K562 (cell line): ENCODE measurements around the gene NME7. TPM values are rescaled to one million over a fixed set of nuclear protein-coding genes. Genes with fewer than 3 reads are reported as not detected.
A peak's percentile ranks its signal among the peaks of the same experiment; 100 is the strongest.

ENCODE experiments used
- ATAC-seq: fragments of 200-7000 bp; cut with Tn5 transposase; 3 replicates; pipeline ENCODE4 v1.9.1; 2020; ENCODE audit warnings: moderate library complexity
- BruUV-seq: library from RNA; stranded (reverse); fragments of 400-500 nt; replicated peaks from 2 replicates; lab custom pipeline; 2021; lab: Mats Ljungman, UMichigan
- CTCF ChIA-PET: fragments of 300-600 bp; formaldehyde crosslinking; extraction: SDS; loops from one replicate; lab custom pipeline; 2021; ENCODE audit warnings: low intra/inter-chr PET ratio; lab: Yijun Ruan, JAX
- POLR2A ChIA-PET: fragments of 300-600, 350-650 bp; sonication (Branson Sonifier 250); formaldehyde crosslinking; extraction: SDS; loops from one replicate; lab custom pipeline; 2021; ENCODE audit warnings: antibody characterized with exemption, inconsistent platforms; lab: Yijun Ruan, JAX
- DNase-seq, 4 experiments: peaks; one replicate each; pipeline versions ENCODE4 v3.0.0 to v3.0.0-alpha.2; 2011 to 2018; ENCODE audit warnings: low spot score in 3 of 4, mixed read lengths in 3 of 4; ENCODE audit errors: extremely low read depth in 1 of 4
- FAIRE-seq: peaks from 2 replicates; lab custom pipeline; 2011; peaks lifted over from hg19 to GRCh38; lab: Jason Lieb, UNC
- H2AFZ ChIP-seq: 2 replicates; pipeline ENCODE4 v1.6.0; 2011; ENCODE audit warnings: low read depth, low read length, control low read depth, inconsistent platforms
- H3K27ac ChIP-seq: fragments of 200-600 bp; 3 replicates; pipeline ENCODE4 v1.8.0; 2011; ENCODE audit warnings: low read depth, mild to moderate bottlenecking, control low read depth, inconsistent platforms, low read length, moderate library complexity, mixed read lengths; ENCODE audit errors: extremely low read depth
- H3K27me3 ChIP-seq, 2 experiments: fragments of 300-600 bp in 1 of 2; 2 replicates in 1 of 2; 3 replicates in 1 of 2; pipeline versions ENCODE4 v1.6.0 to v1.8.0; 2011; ENCODE audit warnings: inconsistent platforms in 2 of 2, low read length in 2 of 2, mild to moderate bottlenecking in 1 of 2, mixed read lengths in 1 of 2, moderate library complexity in 1 of 2; ENCODE audit not compliant: control insufficient read depth in 2 of 2, insufficient read depth in 2 of 2
- H3K36me3 ChIP-seq: fragments of 300-600 bp; 3 replicates; pipeline ENCODE4 v1.8.0; 2011; ENCODE audit warnings: mild to moderate bottlenecking, low read length, inconsistent platforms; ENCODE audit not compliant: control insufficient read depth, insufficient read depth
- H3K4me1 ChIP-seq, 2 experiments: fragments of 200-600 bp in 1 of 2; replicated peaks in 1 of 2; 2 replicates in 1 of 2; 3 replicates in 1 of 2; pipeline versions ENCODE4 v1.5.1 to v1.8.0; 2011; ENCODE audit warnings: inconsistent platforms in 2 of 2, low read length in 2 of 2, mild to moderate bottlenecking in 1 of 2, mixed read lengths in 1 of 2, moderate library complexity in 1 of 2; ENCODE audit not compliant: control insufficient read depth in 2 of 2, insufficient read depth in 2 of 2
- H3K4me2 ChIP-seq: 2 replicates; pipeline ENCODE4 v1.6.1; 2011; ENCODE audit warnings: low read length, control low read depth, inconsistent platforms, mixed read lengths; ENCODE audit not compliant: insufficient read depth
- H3K4me3 ChIP-seq: fragments of 200-600 bp; sonication (generic), shearing (Covaris generic); 2 replicates; pipeline ENCODE4 v1.5.1; 2016; ENCODE audit warnings: control low read depth, inconsistent platforms
- H3K79me2 ChIP-seq: fragments of 200-600 bp; 3 replicates; pipeline ENCODE4 v1.8.0; 2011; ENCODE audit warnings: low read length, inconsistent platforms; ENCODE audit not compliant: control insufficient read depth, insufficient read depth
- H3K9ac ChIP-seq, 2 experiments: 2 replicates each; pipeline versions ENCODE4 v1.6.0 to v1.6.1; 2011; ENCODE audit warnings: low read depth in 2 of 2, low read length in 2 of 2, control low read depth in 1 of 2, inconsistent platforms in 1 of 2, mild to moderate bottlenecking in 1 of 2, mixed read lengths in 1 of 2; ENCODE audit not compliant: insufficient read depth in 1 of 2
- H3K9me1 ChIP-seq: one replicate; pipeline ENCODE4 v1.6.0; 2011; ENCODE audit warnings: inconsistent platforms, mild to moderate bottlenecking, low read length, moderate library complexity; ENCODE audit not compliant: control insufficient read depth, insufficient read depth
- H3K9me3 ChIP-seq: replicated peaks from 2 replicates; pipeline ENCODE4 v1.5.1; 2011; ENCODE audit warnings: low read depth, low read length, inconsistent platforms; ENCODE audit not compliant: control insufficient read depth, insufficient read depth
- H4K20me1 ChIP-seq: replicated peaks from 2 replicates; pipeline ENCODE4 v1.6.1; 2011; ENCODE audit warnings: low read length, inconsistent platforms, mixed read lengths; ENCODE audit not compliant: control insufficient read depth, insufficient read depth
- CHD1 ChIP-seq: fragments of 200-600 bp; sonication (generic); IDR thresholded peaks from one replicate; pipeline ENCODE4 v1.6.1; 2012; ENCODE audit warnings: mild to moderate bottlenecking, moderate library complexity, low read length, inconsistent platforms
- DNMT1 ChIP-seq: fragments of 450-650 bp; IDR thresholded peaks from 2 replicates; pipeline ENCODE4 v1.6.1; 2016; ENCODE audit warnings: antibody characterized with exemption, mild to moderate bottlenecking
- KHSRP ChIP-seq: fragments of 450-650 bp; IDR thresholded peaks from 2 replicates; pipeline ENCODE4 v1.6.1; 2017
- SREBF2 ChIP-seq: sonication (generic); formaldehyde crosslinking; IDR thresholded peaks from 2 replicates; pipeline ENCODE4 v1.4.0; 2020; ENCODE audit warnings: mild to moderate bottlenecking, missing genetic modification reagents
- ZNF324 ChIP-seq: fragments of 250-450 bp; sonication (Bioruptor Pico); IDR thresholded peaks from 2 replicates; pipeline ENCODE4 v1.4.0; 2020; ENCODE audit warnings: mild to moderate bottlenecking
- WGBS: fragments of 100-300 bp; shearing (Covaris generic); methylation state at CpG from one replicate; pipeline ENCODE4 v1.1.6; 2016; ENCODE audit warnings: low coverage, mixed read lengths; ENCODE audit not compliant: insufficient coverage; ENCODE audit errors: missing lambda C conversion rate; 5-methylcytosine and 5-hydroxymethylcytosine counted together
- in situ Hi-C: fragments of 300-500 bp; cut with MboI; formaldehyde crosslinking; loops from 4 replicates; pipeline ENCODE4 v1.15.0; 2018; ENCODE audit warnings: inconsistent platforms, mixed read lengths
- intact Hi-C: fragments of 100-400 bp; cut with micrococcal nuclease; formaldehyde crosslinking; loops from 2 replicates; pipeline ENCODE4 v1.14.2; 2022
- polyA plus RNA-seq, 8 experiments: library from polyadenylated mRNA; depleted of rRNA in 4 of 8; stranded (reverse) in 5 of 8; unstranded in 3 of 8; fragments of >200 nt; fragmentation: Nextera tagmentation in 2 of 8; fragmentation: Illumina TruSeq in 1 of 8; extraction: Ambion mirVana in 2 of 8; extraction: Trizol in 1 of 8; gene quantifications; 2 replicates each; pipeline versions ENCODE4 v1.2.1 to v1.2.3, GENCODE V29; 2011 to 2014; ENCODE audit warnings: inconsistent platforms in 1 of 8, missing spikeins in 1 of 8
- total RNA-seq, 7 experiments: library from RNA; depleted of rRNA in 6 of 7; stranded (reverse); fragments of >200 nt in 6 of 7; fragmentation: Illumina TruSeq in 2 of 7; extraction: Trizol in 2 of 7; gene quantifications; 2 replicates each; pipeline versions ENCODE4 v1.2.1 to v1.2.3, GENCODE V29; 2011 to 2021; ENCODE audit warnings: low replicate concordance in 1 of 7
- TF ChIP-seq, protein P1 (sequence below): fragments of 450-650 bp; IDR thresholded peaks from 2 replicates; pipeline ENCODE4 v1.6.1; 2016; ENCODE audit warnings: low read depth
- TF ChIP-seq, protein P2 (sequence below): fragments of 450-650 bp; IDR thresholded peaks from 2 replicates; pipeline ENCODE4 v1.6.1; 2018; ENCODE audit warnings: mild to moderate bottlenecking, low read depth; ENCODE audit not compliant: partially characterized antibody

The NME7 gene
- total and polyA plus RNA-seq, 9 of the 15 experiments (the other 6 are each of a cell fraction or from before 2014, with no cell fraction given), result 7.9 to 43.2 (median 23.9) TPM

DNA sequence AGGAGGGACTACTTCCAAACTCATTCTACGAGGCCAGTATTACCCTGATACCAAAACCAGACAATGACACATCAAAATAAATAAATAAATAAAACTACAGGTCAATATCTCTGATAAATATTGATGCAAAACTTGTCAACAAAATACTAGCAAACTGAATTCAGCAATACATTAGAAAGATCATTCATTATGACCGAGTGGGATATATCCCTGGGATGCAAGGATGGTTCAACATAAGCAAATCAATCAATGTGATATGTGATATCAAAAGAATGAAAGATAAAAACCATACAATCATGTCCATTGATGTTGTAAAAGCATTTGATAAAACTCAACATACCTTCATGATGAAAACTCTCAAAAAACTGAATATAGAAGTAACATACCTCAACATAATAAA lies 36.7 kb downstream of the NME7 start:
- H2AFZ ChIP-seq, result no peak overlapping the region
- FAIRE-seq (no peak), ATAC-seq (no peak)
- intact Hi-C loops, result no loop called here
- no peaks in the 10 kb centered on the region for H3K9me1 ChIP-seq
- no peaks in the 10 kb centered on the region for H3K79me2 ChIP-seq
- no peak overlapping the region for H3K9ac ChIP-seq
- no peak overlapping the region for H3K4me2 ChIP-seq
- in situ Hi-C loops, result no loop called here
- BruUV-seq, result no TSS peak
- TF ChIP-seq ZNF324 (CRISPR knock-in tag) (peak; percentile 92), CHD1 (no peak), KHSRP (no peak), DNMT1 (no peak)
- TF ChIP-seq, all 486 proteins: peak for 1
- ChIA-PET CTCF (no interaction called here), POLR2A (no interaction called here)
- peaks cover 0 to 25% of the 10 kb centered on the region in 2 experiments; a peak in 3 of 5 replicates for H3K4me1 ChIP-seq
- WGBS, result 86% methylated on average over 2 of the region's 2 CpGs
- no peak overlapping the region for H3K27ac ChIP-seq
- DNase-seq, result no peak
- no peaks in the 10 kb centered on the region for H4K20me1 ChIP-seq
- H3K9me3 ChIP-seq, result peaks cover 8% of the 10 kb centered on the region
- no peaks in the 10 kb centered on the region; the same call in 2 of the 3 replicates for H3K36me3 ChIP-seq
- no peaks in the 10 kb centered on the region for H3K27me3 ChIP-seq
- no peak overlapping the region for H3K4me3 ChIP-seq

DNA sequence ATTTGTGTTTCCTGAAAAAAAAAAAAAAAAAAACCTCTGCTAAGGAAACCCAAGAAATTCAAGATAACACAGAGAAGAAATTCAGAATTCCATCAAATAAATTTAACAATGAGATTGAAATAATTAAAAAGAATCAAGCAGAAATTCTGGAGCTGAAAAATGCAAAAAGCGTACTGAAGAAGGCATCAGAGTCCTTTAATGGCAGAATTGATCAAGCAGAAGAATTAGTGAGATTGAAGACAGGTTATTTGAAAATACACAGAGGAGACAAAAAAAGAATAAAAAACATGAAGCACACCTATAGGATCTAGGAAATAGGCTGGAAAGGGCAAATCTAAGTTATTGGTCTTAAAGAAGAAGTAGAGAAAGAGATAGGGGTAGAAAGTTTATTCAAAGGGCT lies 38.2 kb downstream of the NME7 start:
- DNase-seq (no peak), FAIRE-seq (no peak), ATAC-seq (no peak)
- Histone ChIP-seq H4K20me1 (no peaks in the 10 kb centered on the region), H3K9ac (no peak overlapping the region), H2AFZ (no peak overlapping the region), H3K4me1 (peaks cover 0 to 29% of the 10 kb centered on the region in 2 experiments; a peak in 3 of 5 replicates), H3K27ac (no peak overlapping the region), H3K9me1 (no peaks in the 10 kb centered on the region), H3K36me3 (no peaks in the 10 kb centered on the region), H3K79me2 (no peaks in the 10 kb centered on the region; the same call in 2 of the 3 replicates), H3K9me3 (peaks cover 8% of the 10 kb centered on the region; the same call in 1 of the 2 replicates), H3K4me3 (no peak overlapping the region), H3K27me3 (no peaks in the 10 kb centered on the region), H3K4me2 (no peak overlapping the region)
- CTCF ChIA-PET, result no interaction called here
- 94% methylated on average over 1 of the region's 1 CpG for WGBS
- in situ Hi-C loops (no loop called here), intact Hi-C loops (loop anchor here (2.0 kb wide), 1 partner anchor 17 kb away; no protein-coding TSS in a partner anchor)
- no TSS peak for BruUV-seq
- POLR2A ChIA-PET, result no interaction called here
- TF ChIP-seq SREBF2 (CRISPR knock-in tag), result no peak
- TF ChIP-seq, protein P1, sequence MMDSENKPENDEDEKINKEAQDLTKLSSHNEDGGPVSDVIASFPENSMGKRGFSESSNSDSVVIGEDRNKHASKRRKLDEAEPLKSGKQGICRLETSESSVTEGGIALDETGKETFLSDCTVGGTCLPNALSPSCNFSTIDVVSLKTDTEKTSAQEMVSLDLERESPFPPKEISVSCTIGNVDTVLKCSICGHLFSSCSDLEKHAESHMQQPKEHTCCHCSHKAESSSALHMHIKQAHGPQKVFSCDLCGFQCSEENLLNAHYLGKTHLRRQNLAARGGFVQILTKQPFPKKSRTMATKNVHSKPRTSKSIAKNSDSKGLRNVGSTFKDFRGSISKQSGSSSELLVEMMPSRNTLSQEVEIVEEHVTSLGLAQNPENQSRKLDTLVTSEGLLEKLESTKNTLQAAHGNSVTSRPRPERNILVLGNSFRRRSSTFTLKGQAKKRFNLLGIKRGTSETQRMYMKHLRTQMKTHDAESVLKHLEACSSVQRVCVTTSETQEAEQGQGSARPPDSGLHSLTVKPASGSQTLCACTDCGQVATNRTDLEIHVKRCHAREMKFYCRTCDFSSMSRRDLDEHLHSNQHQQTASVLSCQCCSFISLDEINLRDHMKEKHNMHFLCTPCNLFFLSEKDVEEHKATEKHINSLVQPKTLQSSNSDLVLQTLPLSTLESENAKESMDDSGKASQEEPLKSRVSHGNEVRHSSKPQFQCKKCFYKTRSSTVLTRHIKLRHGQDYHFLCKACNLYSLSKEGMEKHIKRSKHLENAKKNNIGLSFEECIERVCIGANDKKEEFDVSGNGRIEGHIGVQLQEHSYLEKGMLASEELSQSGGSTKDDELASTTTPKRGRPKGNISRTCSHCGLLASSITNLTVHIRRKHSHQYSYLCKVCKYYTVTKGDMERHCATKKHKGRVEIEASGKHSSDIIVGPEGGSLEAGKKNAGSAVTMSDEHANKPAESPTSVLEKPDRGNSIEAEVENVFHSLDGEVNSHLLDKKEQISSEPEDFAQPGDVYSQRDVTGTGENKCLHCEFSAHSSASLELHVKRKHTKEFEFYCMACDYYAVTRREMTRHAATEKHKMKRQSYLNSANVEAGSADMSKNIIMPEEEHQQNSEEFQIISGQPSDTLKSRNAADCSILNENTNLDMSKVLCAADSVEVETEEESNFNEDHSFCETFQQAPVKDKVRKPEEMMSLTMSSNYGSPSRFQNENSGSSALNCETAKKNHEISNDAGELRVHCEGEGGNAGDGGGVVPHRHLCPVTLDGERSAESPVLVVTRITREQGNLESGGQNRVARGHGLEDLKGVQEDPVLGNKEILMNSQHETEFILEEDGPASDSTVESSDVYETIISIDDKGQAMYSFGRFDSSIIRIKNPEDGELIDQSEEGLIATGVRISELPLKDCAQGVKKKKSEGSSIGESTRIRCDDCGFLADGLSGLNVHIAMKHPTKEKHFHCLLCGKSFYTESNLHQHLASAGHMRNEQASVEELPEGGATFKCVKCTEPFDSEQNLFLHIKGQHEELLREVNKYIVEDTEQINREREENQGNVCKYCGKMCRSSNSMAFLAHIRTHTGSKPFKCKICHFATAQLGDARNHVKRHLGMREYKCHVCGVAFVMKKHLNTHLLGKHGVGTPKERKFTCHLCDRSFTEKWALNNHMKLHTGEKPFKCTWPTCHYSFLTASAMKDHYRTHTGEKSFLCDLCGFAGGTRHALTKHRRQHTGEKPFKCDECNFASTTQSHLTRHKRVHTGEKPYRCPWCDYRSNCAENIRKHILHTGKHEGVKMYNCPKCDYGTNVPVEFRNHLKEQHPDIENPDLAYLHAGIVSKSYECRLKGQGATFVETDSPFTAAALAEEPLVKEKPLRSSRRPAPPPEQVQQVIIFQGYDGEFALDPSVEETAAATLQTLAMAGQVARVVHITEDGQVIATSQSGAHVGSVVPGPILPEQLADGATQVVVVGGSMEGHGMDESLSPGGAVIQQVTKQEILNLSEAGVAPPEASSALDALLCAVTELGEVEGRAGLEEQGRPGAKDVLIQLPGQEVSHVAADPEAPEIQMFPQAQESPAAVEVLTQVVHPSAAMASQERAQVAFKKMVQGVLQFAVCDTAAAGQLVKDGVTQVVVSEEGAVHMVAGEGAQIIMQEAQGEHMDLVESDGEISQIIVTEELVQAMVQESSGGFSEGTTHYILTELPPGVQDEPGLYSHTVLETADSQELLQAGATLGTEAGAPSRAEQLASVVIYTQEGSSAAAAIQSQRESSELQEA, result no peak
- TF ChIP-seq, protein P2, sequence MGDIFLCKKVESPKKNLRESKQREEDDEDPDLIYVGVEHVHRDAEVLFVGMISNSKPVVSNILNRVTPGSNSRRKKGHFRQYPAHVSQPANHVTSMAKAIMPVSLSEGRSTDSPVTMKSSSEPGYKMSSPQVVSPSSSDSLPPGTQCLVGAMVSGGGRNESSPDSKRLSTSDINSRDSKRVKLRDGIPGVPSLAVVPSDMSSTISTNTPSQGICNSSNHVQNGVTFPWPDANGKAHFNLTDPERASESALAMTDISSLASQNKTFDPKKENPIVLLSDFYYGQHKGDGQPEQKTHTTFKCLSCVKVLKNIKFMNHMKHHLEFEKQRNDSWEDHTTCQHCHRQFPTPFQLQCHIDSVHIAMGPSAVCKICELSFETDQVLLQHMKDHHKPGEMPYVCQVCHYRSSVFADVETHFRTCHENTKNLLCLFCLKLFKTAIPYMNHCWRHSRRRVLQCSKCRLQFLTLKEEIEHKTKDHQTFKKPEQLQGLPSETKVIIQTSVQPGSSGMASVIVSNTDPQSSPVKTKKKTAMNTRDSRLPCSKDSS, result peak; percentile 74
